Measurements from ENCODE around the gene RNF5.

The RNF5 gene, protein sequence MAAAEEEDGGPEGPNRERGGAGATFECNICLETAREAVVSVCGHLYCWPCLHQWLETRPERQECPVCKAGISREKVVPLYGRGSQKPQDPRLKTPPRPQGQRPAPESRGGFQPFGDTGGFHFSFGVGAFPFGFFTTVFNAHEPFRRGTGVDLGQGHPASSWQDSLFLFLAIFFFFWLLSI

DNA sequence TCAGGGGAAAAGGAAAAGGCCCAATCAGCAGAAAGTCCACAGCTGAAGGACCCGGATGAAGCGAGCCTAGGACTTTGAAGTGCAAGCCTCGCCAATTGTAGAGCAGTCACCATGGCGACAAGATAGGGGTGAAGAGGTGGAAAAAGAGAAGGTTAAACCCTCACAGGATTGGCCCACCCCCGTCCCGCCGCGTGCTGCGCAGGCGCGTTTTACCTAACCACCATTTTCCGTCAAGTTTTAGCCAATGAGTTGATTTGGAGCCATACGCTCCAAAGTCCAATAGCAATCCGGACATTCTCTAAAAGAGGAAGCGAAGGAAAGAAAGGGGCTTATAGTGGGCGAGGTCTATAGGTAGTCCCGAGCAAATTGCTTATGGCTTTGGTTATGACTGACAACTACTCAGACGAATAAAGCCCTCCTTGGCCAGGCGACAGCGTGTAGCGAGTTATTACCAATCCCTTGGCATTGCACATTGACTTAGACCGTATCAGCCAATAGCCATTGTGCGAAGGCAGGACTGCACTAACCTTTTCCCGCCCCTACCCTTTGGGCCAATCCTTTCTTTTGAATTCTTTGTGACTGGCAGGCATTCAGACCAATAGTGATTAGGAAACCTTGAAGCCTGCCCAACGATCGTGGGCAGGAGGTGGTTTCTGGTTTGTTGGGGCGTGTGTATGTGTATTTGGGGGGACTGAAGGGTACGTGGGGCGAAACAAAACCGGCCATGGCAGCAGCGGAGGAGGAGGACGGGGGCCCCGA lies at the start of gene RNF5:
Gene RNF5 (plus strand): TSS at position 618 of the 759 bp plus-strand sequence. CDS start 107 bp downstream, at position 725.
- H3K27ac Mint-ChIP-seq = peak within 1 kb of the TSS; percentile 98 to 100 (median 99)
- H3K27me3 Mint-ChIP-seq (ENCODE audit: low read depth) = no peaks in the 10 kb centered on the region
- peaks cover 47% of the 10 kb centered on the region for H3K4me1 Mint-ChIP-seq
- H3K4me3 Mint-ChIP-seq = peak within 1 kb of the TSS; percentile 87 to 96 (median 89)
- H3K36me3 Mint-ChIP-seq (ENCODE audit: low read depth) = peaks cover 22% of the 10 kb centered on the region
- TF ChIP-seq, protein P1, sequence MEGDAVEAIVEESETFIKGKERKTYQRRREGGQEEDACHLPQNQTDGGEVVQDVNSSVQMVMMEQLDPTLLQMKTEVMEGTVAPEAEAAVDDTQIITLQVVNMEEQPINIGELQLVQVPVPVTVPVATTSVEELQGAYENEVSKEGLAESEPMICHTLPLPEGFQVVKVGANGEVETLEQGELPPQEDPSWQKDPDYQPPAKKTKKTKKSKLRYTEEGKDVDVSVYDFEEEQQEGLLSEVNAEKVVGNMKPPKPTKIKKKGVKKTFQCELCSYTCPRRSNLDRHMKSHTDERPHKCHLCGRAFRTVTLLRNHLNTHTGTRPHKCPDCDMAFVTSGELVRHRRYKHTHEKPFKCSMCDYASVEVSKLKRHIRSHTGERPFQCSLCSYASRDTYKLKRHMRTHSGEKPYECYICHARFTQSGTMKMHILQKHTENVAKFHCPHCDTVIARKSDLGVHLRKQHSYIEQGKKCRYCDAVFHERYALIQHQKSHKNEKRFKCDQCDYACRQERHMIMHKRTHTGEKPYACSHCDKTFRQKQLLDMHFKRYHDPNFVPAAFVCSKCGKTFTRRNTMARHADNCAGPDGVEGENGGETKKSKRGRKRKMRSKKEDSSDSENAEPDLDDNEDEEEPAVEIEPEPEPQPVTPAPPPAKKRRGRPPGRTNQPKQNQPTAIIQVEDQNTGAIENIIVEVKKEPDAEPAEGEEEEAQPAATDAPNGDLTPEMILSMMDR (IDR thresholded peaks at IDR 0.05; ENCODE audit: unreplicated experiment in 3 of 3) = no peak
- no peaks in the 10 kb centered on the region for H3K9me3 Mint-ChIP-seq

DNA sequence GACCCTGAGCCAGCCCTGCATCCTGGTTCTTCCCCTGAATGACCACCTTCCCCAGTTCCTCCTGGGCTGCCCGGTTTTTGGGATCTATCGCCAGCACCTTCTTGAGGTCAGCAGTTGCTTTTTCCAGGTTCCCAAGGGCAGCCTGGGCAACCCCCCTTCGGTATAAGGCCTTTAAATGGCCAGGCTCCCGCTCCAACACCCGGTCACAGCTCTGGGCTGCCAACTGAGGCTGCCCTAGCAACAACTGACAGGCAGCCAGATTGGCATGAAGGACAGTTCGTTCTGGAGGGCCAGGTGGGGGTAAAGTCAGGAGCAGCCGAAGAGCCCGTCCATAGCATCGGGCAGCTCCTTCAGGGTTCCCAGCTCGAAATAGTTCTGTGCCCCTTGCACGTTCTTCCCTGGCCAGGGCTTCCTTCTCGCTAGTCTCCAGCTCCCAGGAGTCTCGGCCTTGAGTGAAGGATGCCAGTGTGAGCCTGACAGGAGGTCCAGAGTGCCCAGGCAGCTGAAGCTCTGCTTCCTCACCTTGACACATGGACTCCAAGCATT lies 49.4 kb upstream of the RNF5 start:
- peak overlapping the region; percentile 95 to 100 (median 99) for H3K27ac Mint-ChIP-seq
- H3K4me3 Mint-ChIP-seq = peak overlapping the region; percentile 97 to 100 (median 99)
- peaks cover 40% of the 10 kb centered on the region for H3K4me1 Mint-ChIP-seq
- H3K27me3 Mint-ChIP-seq (ENCODE audit: low read depth) = no peaks in the 10 kb centered on the region
- TF ChIP-seq, protein P1 (IDR thresholded peaks at IDR 0.05; ENCODE audit: unreplicated experiment in 3 of 3) = no peak
- H3K36me3 Mint-ChIP-seq (ENCODE audit: low read depth) = peaks cover 13% of the 10 kb centered on the region
- H3K9me3 Mint-ChIP-seq = no peaks in the 10 kb centered on the region

DNA sequence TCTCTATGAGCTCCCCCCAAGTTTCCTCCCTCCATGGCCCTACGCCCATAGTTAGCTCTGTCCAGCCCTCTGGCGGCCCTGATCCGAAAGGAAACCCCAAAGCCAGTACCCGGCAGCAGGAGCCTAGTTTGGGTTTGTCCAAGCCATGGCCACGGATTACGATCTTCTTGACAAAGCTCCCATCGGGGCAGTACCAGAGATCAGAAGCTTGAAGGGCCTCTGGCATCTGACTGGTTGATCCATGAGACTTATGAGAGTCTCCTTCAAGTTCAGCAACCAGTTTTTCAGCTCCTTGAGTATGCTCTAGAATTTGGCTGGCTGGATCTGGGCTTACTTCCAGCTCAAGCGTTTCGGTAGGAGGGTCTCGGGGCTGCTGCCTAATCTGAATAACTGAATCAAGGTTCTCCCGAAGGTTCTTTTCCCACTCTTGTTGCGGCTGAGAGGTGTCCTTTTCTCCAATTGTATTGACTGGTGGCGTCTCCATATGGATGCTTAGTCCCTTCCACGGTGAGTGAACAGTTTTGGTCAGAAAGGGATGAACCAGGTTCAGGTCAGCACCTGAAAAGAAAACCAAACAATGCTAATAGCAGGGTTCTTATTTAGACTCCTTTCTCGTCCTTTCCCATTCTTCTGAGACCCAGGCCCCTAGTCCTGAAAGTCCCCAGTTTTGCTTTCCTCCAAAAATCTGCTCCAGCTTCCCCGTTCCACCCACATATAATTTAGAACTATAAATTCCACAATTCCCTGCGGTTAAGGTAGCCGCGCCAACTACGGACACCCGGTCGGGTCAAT lies 48.7 kb upstream of the RNF5 start:
- peaks cover 40% of the 10 kb centered on the region for H3K4me1 Mint-ChIP-seq
- peak overlapping the region; percentile 94 to 99 (median 97) for H3K27ac Mint-ChIP-seq
- TF ChIP-seq, protein P1 (IDR thresholded peaks at IDR 0.05; ENCODE audit: unreplicated experiment in 3 of 3) = no peak
- H3K4me3 Mint-ChIP-seq = peak overlapping the region; percentile 88 to 100 (median 95)
- H3K36me3 Mint-ChIP-seq (ENCODE audit: low read depth) = peaks cover 7% of the 10 kb centered on the region
- no peaks in the 10 kb centered on the region for H3K9me3 Mint-ChIP-seq
- no peaks in the 10 kb centered on the region for H3K27me3 Mint-ChIP-seq (ENCODE audit: low read depth)

DNA sequence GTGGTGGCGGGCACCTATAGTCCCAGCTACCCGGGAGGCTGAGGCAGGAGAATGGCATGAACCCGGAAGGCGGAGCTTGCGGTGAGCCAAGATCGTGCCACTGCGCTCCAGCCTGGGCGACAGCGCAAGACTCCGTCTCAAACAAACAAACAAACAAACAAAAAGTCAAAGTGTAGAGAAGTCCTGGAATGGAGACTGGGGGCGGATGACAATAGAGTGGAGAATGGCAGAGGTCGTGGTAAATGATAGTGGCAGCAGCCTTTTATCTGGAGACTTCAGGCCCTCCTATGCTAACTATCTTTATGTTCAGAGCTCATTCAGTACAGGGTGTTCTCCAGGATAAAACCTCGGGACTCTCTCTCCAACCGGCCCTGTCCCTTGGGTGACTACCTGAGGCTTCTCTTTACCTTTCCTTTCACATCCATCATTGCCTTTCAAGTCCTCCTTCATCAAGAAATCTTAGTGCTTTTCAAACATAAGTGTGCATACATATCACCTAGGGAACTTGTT lies 46.7 kb upstream of the RNF5 start:
- peaks cover 4% of the 10 kb centered on the region for H3K27me3 Mint-ChIP-seq (ENCODE audit: low read depth)
- H3K27ac Mint-ChIP-seq = peak overlapping the region in 2 of 3 experiments; percentile 77 to 79
- H3K36me3 Mint-ChIP-seq (ENCODE audit: low read depth) = no peaks in the 10 kb centered on the region
- TF ChIP-seq, protein P1 (IDR thresholded peaks at IDR 0.05; ENCODE audit: unreplicated experiment in 3 of 3) = no peak
- H3K4me3 Mint-ChIP-seq = peak overlapping the region; percentile 68 to 79 (median 71)
- no peaks in the 10 kb centered on the region for H3K9me3 Mint-ChIP-seq
- H3K4me1 Mint-ChIP-seq = peaks cover 33% of the 10 kb centered on the region

DNA sequence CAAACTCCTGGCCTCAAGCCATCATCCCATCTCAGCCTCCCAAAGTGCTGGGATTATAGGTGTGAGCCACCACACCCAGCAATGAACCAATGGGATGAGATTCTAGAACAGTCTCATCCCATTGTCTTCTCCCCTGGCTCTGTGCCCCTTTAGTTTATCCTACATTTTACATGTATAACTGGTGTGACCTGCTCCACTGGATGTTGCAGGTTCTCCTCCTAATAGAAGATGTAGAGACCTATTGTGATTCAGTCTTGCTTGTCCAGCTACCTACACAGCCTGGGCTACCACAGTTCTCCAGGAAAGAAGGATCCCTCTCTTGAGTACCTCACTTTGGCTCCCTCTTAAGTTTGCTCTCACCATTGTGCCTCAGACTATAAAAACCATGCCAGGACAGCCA lies 46.1 kb upstream of the RNF5 start:
- H3K9me3 Mint-ChIP-seq = no peaks in the 10 kb centered on the region
- TF ChIP-seq, protein P1 (IDR thresholded peaks at IDR 0.05; ENCODE audit: unreplicated experiment in 3 of 3) = no peak
- peak overlapping the region; percentile 57 to 76 (median 68) for H3K4me3 Mint-ChIP-seq
- peaks cover 27% of the 10 kb centered on the region for H3K4me1 Mint-ChIP-seq
- peak overlapping the region in 1 of 3 experiments; percentile 46 for H3K27ac Mint-ChIP-seq
- H3K27me3 Mint-ChIP-seq (ENCODE audit: low read depth) = peaks cover 4% of the 10 kb centered on the region
- H3K36me3 Mint-ChIP-seq (ENCODE audit: low read depth) = no peaks in the 10 kb centered on the region

All from nephron (organoid).